Stimulated activated memory B cell treated with anti-CD40 and anti-IgM and Interleukin-4, amounts not matched to agents 10 μg/mL and 1 μg/mL and 100 μg/mL, for 72 hours (primary cell): Measurements from ENCODE around the gene ANKLE2.
"Not testable (repeated sequence)": the region's sequence is repeated elsewhere in the genome, so short reads cannot be mapped to it uniquely, and the experiment has no call there.

Experiments used
- ATAC-seq: fragments of 150-1000 bp; cut with Tn5 transposase; 2 replicates; pipeline ENCODE4 v1.10.0; 2021
- H3K27ac Mint-ChIP-seq: one replicate; pipeline ENCODE4 v1.8.0; 2022; ENCODE audit warnings: mild to moderate bottlenecking, mixed read lengths
- H3K27me3 Mint-ChIP-seq: one replicate; pipeline ENCODE4 v1.8.0; 2022; ENCODE audit warnings: mixed read lengths
- H3K36me3 Mint-ChIP-seq: one replicate; pipeline ENCODE4 v1.8.0; 2022; ENCODE audit warnings: mixed read lengths
- H3K4me1 Mint-ChIP-seq: one replicate; pipeline ENCODE4 v1.8.0; 2022; ENCODE audit warnings: mixed read lengths
- H3K4me3 Mint-ChIP-seq: one replicate; pipeline ENCODE4 v1.8.0; 2022; ENCODE audit warnings: mild to moderate bottlenecking, moderate library complexity, mixed read lengths
- H3K9me3 Mint-ChIP-seq: one replicate; pipeline ENCODE4 v1.8.0; 2022; ENCODE audit warnings: mixed read lengths

The ANKLE2 gene

GRCh38 chr12:132708150-132708549 lies 53.5 kb downstream of the ANKLE2 start:
- Mint-ChIP-seq H3K9me3 (peaks cover 4% of the 10 kb centered on the region), H3K27me3 (no peaks in the 10 kb centered on the region), H3K4me3 (no peak overlapping the region), H3K36me3 (peaks cover 30% of the 10 kb centered on the region), H3K4me1 (peaks cover 23% of the 10 kb centered on the region), H3K27ac (no peak overlapping the region)
- no peak for ATAC-seq

- H3K27me3 Mint-ChIP-seq, result no peaks in the 10 kb centered on the region
- no peak for ATAC-seq
- peaks cover 4% of the 10 kb centered on the region for H3K9me3 Mint-ChIP-seq
- H3K4me3 Mint-ChIP-seq, result no peak overlapping the region
- peaks cover 23% of the 10 kb centered on the region for H3K4me1 Mint-ChIP-seq
- no peak overlapping the region for H3K27ac Mint-ChIP-seq
- peaks cover 30% of the 10 kb centered on the region for H3K36me3 Mint-ChIP-seq
Measured at GRCh38 chr12:132707241-132707640, 54.4 kb downstream of the ANKLE2 start.

- Mint-ChIP-seq H3K27ac (peak overlapping the region; percentile 0), H3K27me3 (no peaks in the 10 kb centered on the region), H3K9me3 (peaks cover 4% of the 10 kb centered on the region), H3K36me3 (peaks cover 42% of the 10 kb centered on the region), H3K4me1 (peaks cover 33% of the 10 kb centered on the region), H3K4me3 (no peak overlapping the region)
- no peak for ATAC-seq
Measured at GRCh38 chr12:132703641-132704040, 58.0 kb downstream of the ANKLE2 start.

- H3K9me3 Mint-ChIP-seq, result peaks cover 4% of the 10 kb centered on the region
- no peaks in the 10 kb centered on the region for H3K27me3 Mint-ChIP-seq
Measured at GRCh38 chr12:132702640-132703039, 59.0 kb downstream of the ANKLE2 start.

GRCh38 chr12:132700212-132700822 lies 61.3 kb downstream of the ANKLE2 start:
- peak; percentile 81 for ATAC-seq
- peak overlapping the region; percentile 26 for H3K4me3 Mint-ChIP-seq
- peaks cover 47% of the 10 kb centered on the region for H3K36me3 Mint-ChIP-seq
- H3K9me3 Mint-ChIP-seq, result no peaks in the 10 kb centered on the region
- peaks cover 33% of the 10 kb centered on the region for H3K4me1 Mint-ChIP-seq
- peak overlapping the region; percentile 69 for H3K27ac Mint-ChIP-seq
- H3K27me3 Mint-ChIP-seq, result no peaks in the 10 kb centered on the region

More at GRCh38 chr12:132702640-132703039, 59.0 kb downstream of the ANKLE2 start:
- ATAC-seq, result no peak
- H3K36me3 Mint-ChIP-seq, result peaks cover 46% of the 10 kb centered on the region
- H3K4me1 Mint-ChIP-seq, result peaks cover 33% of the 10 kb centered on the region
- no peak overlapping the region for H3K4me3 Mint-ChIP-seq
- peak overlapping the region; percentile 0 for H3K27ac Mint-ChIP-seq

GRCh38 chr12:132698341-132698740 lies 63.3 kb downstream of the ANKLE2 start:
- Mint-ChIP-seq H3K4me1 (peaks cover 29% of the 10 kb centered on the region), H3K36me3 (peaks cover 33% of the 10 kb centered on the region), H3K27me3 (no peaks in the 10 kb centered on the region), H3K4me3 (no peak overlapping the region), H3K27ac (no peak overlapping the region), H3K9me3 (no peaks in the 10 kb centered on the region)
- no peak for ATAC-seq

GRCh38 chr12:132695431-132695830 lies 66.2 kb downstream of the ANKLE2 start:
- ATAC-seq, result no peak
- peaks cover 8% of the 10 kb centered on the region for H3K4me1 Mint-ChIP-seq
- no peaks in the 10 kb centered on the region for H3K9me3 Mint-ChIP-seq
- H3K4me3 Mint-ChIP-seq, result no peak overlapping the region
- peaks cover 28% of the 10 kb centered on the region for H3K36me3 Mint-ChIP-seq
- H3K27me3 Mint-ChIP-seq, result no peaks in the 10 kb centered on the region
- no peak overlapping the region for H3K27ac Mint-ChIP-seq

GRCh38 chr12:132694888-132695287 lies 66.7 kb downstream of the ANKLE2 start:
- H3K9me3 Mint-ChIP-seq, H3K4me1 Mint-ChIP-seq, ATAC-seq, H3K27me3 Mint-ChIP-seq, H3K27ac Mint-ChIP-seq, H3K4me3 Mint-ChIP-seq: not testable (repeated sequence)
- peaks cover 23% of the 10 kb centered on the region for H3K36me3 Mint-ChIP-seq

- H3K4me1 Mint-ChIP-seq, ATAC-seq, H3K27ac Mint-ChIP-seq, H3K36me3 Mint-ChIP-seq, H3K9me3 Mint-ChIP-seq, H3K4me3 Mint-ChIP-seq, H3K27me3 Mint-ChIP-seq: not testable (repeated sequence)
Measured at GRCh38 chr12:132692030-132692429, 69.6 kb downstream of the ANKLE2 start.

- Mint-ChIP-seq H3K27me3 (no peaks in the 10 kb centered on the region), H3K4me3 (no peak overlapping the region), H3K9me3 (no peaks in the 10 kb centered on the region), H3K36me3 (no peaks in the 10 kb centered on the region), H3K27ac (no peak overlapping the region), H3K4me1 (peaks cover 9% of the 10 kb centered on the region)
- ATAC-seq, result no peak
Measured at GRCh38 chr12:132690112-132690511, 71.5 kb downstream of the ANKLE2 start.

- H3K36me3 Mint-ChIP-seq, result no peaks in the 10 kb centered on the region
- H3K4me1 Mint-ChIP-seq, result peaks cover 11% of the 10 kb centered on the region
- peak overlapping the region; percentile 13 for H3K4me3 Mint-ChIP-seq
- H3K27ac Mint-ChIP-seq, result no peak overlapping the region
- no peaks in the 10 kb centered on the region for H3K27me3 Mint-ChIP-seq
- ATAC-seq, result no peak
- H3K9me3 Mint-ChIP-seq, result no peaks in the 10 kb centered on the region
Measured at GRCh38 chr12:132689227-132689626, 72.4 kb downstream of the ANKLE2 start.

- peak within 1 kb of the TSS; percentile 73 for H3K27ac Mint-ChIP-seq
Measured at GRCh38 chr12:132687211-132688164, 74.1 kb downstream of the ANKLE2 start, which contains the start of the genes POLE and PXMP2. Gene POLE (minus strand): TSS chr12:132687342. CDS start chr12:132687315, 27 bp downstream. Gene PXMP2 (plus strand): TSS chr12:132687587. CDS start chr12:132687671, 84 bp downstream.

GRCh38 chr12:132686825-132687210 lies 74.8 kb downstream of the ANKLE2 start:
- ATAC-seq, result peak; percentile 76
- Mint-ChIP-seq H3K4me1 (peaks cover 17% of the 10 kb centered on the region), H3K4me3 (peak overlapping the region; percentile 83), H3K27me3 (no peaks in the 10 kb centered on the region), H3K9me3 (no peaks in the 10 kb centered on the region), H3K27ac (peak overlapping the region; percentile 73), H3K36me3 (no peaks in the 10 kb centered on the region)

More at GRCh38 chr12:132687211-132688164, 74.1 kb downstream of the ANKLE2 start, which contains the start of the genes POLE and PXMP2:
- H3K4me3 Mint-ChIP-seq, result peak within 1 kb of the TSS; percentile 83
- peaks cover 17% of the 10 kb centered on the region for H3K4me1 Mint-ChIP-seq
- H3K27me3 Mint-ChIP-seq, result no peaks in the 10 kb centered on the region
- H3K36me3 Mint-ChIP-seq, result no peaks in the 10 kb centered on the region
- no peaks in the 10 kb centered on the region for H3K9me3 Mint-ChIP-seq
- ATAC-seq, result peak; percentile 97

GRCh38 chr12:132685400-132685799 lies 76.2 kb downstream of the ANKLE2 start:
- H3K4me3 Mint-ChIP-seq, result peak overlapping the region; percentile 23
- H3K4me1 Mint-ChIP-seq, result peaks cover 24% of the 10 kb centered on the region
- no peak overlapping the region for H3K27ac Mint-ChIP-seq
- ATAC-seq, result no peak
- no peaks in the 10 kb centered on the region for H3K27me3 Mint-ChIP-seq
- no peaks in the 10 kb centered on the region for H3K9me3 Mint-ChIP-seq
- peaks cover 8% of the 10 kb centered on the region for H3K36me3 Mint-ChIP-seq

- Mint-ChIP-seq H3K36me3 (peaks cover 82% of the 10 kb centered on the region), H3K4me3 (no peak overlapping the region), H3K9me3 (no peaks in the 10 kb centered on the region), H3K4me1 (peaks cover 7% of the 10 kb centered on the region), H3K27me3 (no peaks in the 10 kb centered on the region), H3K27ac (no peak overlapping the region)
- ATAC-seq, result no peak
Measured at GRCh38 chr12:132677492-132677891, 84.1 kb downstream of the ANKLE2 start.
